ENCODE results near the gene MCAM.

Gene MCAM

GRCh38 chr11:119306373-119306890, 10.5 kb downstream of the MCAM start:
- DNase-seq (ENCODE audit: low read depth) = no peak

- DNase-seq (ENCODE audit: low read depth) = no peak
Observed at GRCh38 chr11:119305556-119306372, 11.2 kb downstream of the MCAM start.

GRCh38 chr11:119303227-119303718, 13.7 kb downstream of the MCAM start:
- no peak for DNase-seq (ENCODE audit: low read depth)

- DNase-seq (ENCODE audit: low read depth) = no peak
Observed at GRCh38 chr11:119300198-119300964, 16.5 kb downstream of the MCAM start.

- no peak for DNase-seq (ENCODE audit: low read depth)
Observed at GRCh38 chr11:119299416-119299815, 17.5 kb downstream of the MCAM start.

- DNase-seq (ENCODE audit: low read depth) = no peak
Observed at GRCh38 chr11:119298726-119299125, 18.2 kb downstream of the MCAM start.

GRCh38 chr11:119297938-119298337, 19.0 kb downstream of the MCAM start:
- DNase-seq (ENCODE audit: low read depth) = no peak

GRCh38 chr11:119295178-119295577, 21.8 kb downstream of the MCAM start:
- no peak for DNase-seq (ENCODE audit: low read depth)

- no peak for DNase-seq (ENCODE audit: low read depth)
Observed at GRCh38 chr11:119293461-119293860, 23.5 kb downstream of the MCAM start.

GRCh38 chr11:119290894-119291497, 25.9 kb downstream of the MCAM start:
- no peak for DNase-seq (ENCODE audit: low read depth)

- no peak for DNase-seq (ENCODE audit: low read depth)
Observed at GRCh38 chr11:119288219-119288618, 28.7 kb downstream of the MCAM start.

- no peak for DNase-seq (ENCODE audit: low read depth)
Observed at GRCh38 chr11:119285431-119285830, 31.5 kb downstream of the MCAM start.

GRCh38 chr11:119284344-119285157, 32.4 kb downstream of the MCAM start:
- no peak for DNase-seq (ENCODE audit: low read depth)

- DNase-seq (ENCODE audit: low read depth) = no peak
Observed at GRCh38 chr11:119282495-119282894, 34.4 kb downstream of the MCAM start.

- no peak for DNase-seq (ENCODE audit: low read depth)
Observed at GRCh38 chr11:119277660-119278059, 39.3 kb downstream of the MCAM start.

GRCh38 chr11:119273721-119274120, 43.2 kb downstream of the MCAM start:
- no peak for DNase-seq (ENCODE audit: low read depth)

GRCh38 chr11:119267645-119268044, 49.3 kb downstream of the MCAM start:
- no peak for DNase-seq (ENCODE audit: low read depth)

GRCh38 chr11:119266517-119267255, 50.2 kb downstream of the MCAM start:
- no peak for DNase-seq (ENCODE audit: low read depth)

- DNase-seq (ENCODE audit: low read depth) = no peak
Observed at GRCh38 chr11:119266063-119266462, 50.9 kb downstream of the MCAM start.

- DNase-seq (ENCODE audit: low read depth) = no peak
Observed at GRCh38 chr11:119263352-119263940, 53.5 kb downstream of the MCAM start.

Measured in activated T-helper 9 cell treated with anti-CD3 and anti-CD28 coated beads, Interleukin-2, amount 50 U/mL, for 16 hours (primary cell).